Stimulated activated CD8-positive, alpha-beta memory T cell treated with anti-CD3 and anti-CD28 coated beads, Interleukin-15, amount 100 ng/mL, for 1 hour (primary cell): Measurements from ENCODE around the gene SCN3A.

Experiments used
- DNase-seq: peaks from one replicate; pipeline ENCODE4 v3.0.0-alpha.2; 2020; ENCODE audit warnings: low read depth

SCN3A gene

DNA sequence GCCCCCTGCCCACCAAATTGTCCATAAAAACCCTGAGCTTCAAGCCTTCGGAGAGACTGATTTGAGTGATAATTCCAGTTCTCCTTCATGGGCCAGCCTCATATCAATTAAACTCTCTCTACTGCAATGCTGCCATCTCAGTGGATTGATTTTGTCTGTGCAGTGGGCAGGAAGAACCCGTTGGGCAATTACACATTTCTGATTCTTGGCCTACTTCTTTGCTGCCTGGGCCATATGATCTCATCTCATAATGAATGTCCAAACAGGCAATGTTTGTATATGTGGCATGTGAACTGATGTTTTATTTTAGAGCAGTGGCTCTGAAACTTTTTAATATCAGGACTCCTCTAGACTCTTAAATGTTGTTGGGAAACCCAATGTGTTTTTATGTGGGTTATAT is 147.3 kb downstream of the SCN3A start:
- no peak for DNase-seq

DNA sequence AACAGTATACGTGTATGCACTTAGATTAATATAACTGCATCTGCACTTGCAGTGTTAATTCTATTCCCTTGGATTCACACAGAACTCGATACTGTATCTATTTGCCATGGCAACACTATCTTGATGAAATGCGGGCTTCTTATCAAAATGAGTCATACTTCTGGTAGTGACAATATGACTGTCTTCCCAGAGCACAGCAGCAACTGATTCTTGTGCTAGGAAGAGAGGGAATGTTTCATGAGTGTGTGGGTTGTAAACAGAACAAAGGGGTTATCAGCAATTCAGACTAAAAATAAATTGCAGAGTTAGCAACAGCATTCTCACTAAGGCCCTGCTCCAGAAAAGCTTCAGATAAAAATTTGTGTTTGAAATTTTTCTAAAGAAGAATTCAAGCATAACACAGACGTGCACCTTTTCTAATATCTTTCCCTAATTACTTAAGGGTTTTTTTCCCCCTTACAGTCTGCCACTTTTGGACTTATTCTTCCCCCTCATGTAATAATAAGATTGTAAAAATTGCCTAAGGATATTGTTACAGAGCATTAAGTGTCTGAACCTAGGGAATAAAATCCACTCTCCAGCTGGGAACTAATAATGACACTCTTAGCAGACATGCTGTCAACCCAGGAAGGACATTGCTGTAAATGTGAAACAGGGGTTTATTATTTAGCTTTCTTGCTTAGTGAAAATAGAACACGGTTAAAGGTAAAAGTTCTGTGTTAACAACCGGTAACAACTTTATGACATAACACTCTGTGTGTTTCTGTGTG is 148.6 kb downstream of the SCN3A start:
- no peak for DNase-seq

DNA sequence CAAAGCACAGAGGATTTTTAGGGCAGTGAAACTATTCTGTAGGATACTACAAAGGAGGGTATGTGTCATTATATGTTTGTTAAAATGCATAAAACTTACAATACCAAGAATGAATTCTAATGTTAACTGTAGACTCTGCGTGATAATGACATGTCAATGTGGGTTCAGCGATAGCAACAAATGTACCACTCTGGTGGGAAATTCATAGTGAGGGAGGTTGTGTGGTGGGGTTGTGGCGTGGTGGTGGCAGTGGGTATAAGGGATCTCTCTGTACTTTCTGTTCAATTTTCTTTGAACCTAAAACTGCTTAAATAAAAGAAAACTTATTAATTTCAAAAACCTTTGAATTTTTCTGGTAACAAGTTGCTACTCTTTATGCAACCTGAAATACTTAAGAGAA is 149.2 kb downstream of the SCN3A start:
- no peak for DNase-seq

DNA sequence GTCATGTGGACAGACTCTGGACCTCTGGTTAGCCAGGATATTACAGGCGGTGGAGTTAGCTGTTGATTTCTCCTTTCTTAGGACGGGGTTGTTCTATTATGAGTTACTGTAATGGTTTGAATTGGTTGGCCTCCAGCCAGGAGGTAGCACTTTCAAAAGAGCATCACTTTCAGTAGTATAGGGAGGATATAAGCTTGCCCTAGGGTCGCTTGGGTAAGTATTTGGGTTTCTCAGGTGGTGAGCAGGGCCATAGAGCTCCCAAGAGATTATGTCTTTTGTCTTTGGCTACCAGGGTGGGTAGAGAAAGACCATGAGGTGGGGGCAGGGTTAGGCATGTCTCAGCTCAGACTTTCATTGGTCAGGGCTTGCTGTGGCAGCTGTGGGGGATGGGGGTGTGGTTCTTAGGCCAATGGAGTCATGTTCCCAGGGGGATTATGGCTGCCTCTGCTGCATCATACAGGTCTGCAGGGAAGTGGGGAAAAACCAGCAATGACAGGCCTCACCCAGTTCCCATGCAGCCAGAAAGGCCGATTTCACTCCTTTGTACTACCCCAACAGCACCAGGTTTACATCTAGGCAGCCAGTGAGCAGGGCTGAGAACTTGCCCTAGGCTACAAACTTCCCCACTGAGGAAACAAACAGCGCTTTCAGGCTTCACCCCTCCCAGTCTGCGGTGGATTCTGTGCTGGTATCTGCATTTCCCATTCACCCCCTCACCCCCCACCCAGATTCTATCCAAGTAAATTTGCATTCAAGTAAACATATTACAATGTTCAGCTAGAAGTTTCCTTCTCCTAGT is 159.1 kb downstream of the SCN3A start:
- no peak for DNase-seq
